HG02852 (cell line): ENCODE measurements around the gene STIMATE.

ENCODE experiments used
- ATAC-seq: cut with Tn5 transposase; IDR thresholded peaks from one replicate; pipeline ENCODE4 v1.9.1; 2021; ENCODE audit warnings: mild to moderate bottlenecking, moderate library complexity; ENCODE audit not compliant: unreplicated experiment

Gene STIMATE

DNA sequence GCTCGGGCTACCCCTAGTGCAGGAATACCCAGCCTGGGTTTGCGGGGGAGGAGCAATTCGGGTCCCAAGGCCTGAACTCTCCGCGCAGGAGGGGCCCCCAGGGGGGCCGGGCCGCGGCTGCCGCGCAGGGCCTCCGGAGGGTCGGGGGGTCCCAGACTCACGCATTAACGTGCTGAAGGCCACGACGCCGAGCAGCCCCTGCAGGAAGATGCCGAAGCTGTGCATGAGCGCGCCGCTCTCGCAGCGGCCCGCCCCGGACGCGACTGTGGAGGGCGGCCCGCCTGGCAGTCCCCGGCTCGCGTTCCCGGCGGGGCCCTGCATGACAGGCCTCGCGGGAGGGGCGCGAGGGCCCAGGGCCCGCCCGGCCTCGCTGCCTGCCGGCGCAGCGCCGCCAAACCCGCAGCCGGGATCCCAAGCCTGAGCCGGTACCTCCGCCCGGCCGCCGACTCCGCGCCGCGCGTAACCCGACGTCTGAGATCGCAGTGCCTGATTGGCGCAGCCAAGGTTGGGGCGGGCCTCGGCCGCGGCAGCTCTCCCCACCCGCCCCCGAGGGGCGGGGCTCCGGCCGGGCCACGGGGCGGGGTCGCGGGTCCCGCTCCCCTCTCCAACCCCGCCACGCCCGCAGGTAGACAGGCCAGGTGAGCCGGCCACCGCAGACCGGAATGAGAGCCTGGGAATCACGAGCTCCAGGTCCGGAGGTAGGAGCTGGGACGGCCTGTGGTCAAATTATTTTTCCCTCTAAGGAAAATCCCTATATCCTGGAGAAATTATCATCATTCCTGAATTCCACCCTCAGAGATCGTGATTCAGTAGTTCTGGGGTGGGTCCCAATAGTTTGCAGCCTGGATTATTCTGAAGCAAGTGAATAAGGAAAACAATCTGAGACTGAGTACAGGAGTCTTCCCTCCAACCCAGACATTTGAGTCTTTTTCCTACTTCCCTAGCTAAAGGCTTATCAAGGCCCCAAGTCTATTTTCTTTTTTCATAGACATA lies at the start of gene STIMATE:
TSS of gene STIMATE (minus strand) at position 419 of the 993 bp plus-strand sequence. CDS start at position 321, 98 bp downstream.
- ATAC-seq, result peak; percentile 92

DNA sequence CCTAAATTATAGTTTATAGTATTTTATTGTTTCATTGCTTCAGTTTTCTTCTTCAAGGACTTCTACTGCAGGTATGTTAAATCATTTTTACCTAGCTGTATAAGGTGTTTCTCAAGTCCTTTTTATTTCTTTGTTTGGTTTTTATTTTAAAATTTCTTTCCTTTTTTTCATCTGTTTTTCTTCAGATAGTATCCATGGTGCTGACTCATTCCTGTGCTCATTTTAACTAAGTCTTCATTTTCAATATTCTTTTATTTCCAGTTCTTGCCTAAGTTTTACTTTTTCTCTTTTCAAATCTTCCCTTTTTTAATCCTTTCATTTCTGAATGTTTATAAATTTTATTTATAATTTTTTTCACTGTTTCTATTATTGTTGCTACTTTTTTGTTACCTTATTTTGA lies 42.3 kb upstream of the STIMATE start:
- ATAC-seq, result no peak

DNA sequence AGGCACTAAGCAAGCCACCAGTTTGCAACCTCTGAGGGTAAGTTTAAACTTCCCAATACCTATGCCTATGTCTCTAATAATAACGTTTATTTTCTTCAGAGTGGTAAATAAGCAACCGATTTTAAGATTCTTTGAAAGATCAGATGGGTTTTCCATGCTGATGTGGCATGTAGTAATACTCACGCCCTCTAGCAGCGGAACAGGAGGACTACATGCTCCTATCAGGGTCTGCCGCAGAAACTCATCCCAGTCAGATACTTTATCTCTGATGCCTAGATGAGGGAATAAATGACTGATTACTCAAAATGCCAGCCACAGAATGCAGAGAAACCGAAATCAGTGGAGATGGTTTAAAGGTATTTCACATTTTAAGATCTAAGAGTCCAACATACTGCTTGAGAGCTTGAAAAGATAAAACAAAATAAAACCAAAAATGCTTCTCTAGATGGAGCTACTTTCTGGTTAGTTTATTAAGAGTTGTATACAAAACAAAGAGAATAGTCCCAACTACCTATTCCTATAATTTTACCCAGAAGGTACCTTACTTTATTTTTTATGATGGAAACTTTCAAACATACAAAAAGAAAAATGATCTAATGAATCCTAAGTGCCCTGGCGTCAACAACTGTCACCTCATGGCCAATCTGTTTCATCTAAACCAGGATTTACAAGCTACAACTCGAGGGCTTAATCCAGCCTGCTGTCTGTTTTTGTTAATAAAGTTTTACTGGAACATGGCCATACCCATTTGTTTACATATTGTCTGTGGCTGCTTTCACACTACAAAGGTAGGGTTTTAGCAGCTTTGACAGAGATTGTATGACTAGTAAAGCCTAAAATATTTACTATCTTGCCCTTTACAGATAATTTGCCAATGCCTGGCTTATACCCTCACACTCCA lies 37.5 kb upstream of the STIMATE start:
- no peak for ATAC-seq

DNA sequence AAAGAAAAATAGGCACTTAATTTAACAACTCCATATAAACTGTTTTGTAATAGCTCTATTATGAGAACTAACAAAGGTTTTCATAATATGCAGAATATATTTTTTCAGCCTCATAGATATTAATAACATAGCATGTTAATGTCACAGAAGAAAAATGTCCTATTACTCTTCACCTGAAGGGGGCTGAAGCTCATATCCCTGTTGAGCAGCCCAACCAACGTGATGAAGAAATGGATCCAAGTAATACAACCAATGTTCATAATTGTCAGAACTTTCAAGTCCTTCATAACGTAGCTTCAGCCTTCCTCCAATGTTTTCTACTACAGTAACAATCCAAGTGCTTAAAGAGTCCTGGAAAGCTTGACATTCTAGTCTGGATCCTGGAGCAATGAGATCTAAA lies 34.5 kb upstream of the STIMATE start:
- ATAC-seq, result no peak

DNA sequence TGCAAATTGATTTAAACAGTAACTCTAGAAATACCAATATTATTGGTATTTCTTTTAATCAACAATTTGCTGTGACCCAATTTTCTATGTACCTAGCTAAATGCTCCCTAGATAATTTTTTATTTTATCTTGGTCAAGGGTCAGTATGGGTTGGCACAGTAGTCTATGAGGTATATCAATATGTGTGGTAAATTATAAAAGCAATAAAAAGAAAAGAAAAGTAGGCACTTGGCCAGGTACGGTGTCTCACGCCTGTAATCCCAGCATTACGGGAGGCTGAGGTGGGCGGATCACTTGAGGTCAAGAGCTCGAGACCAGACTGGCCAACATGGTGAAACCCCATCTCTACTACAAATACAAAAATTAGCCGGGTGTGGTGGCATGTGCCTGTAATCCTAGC lies 34.0 kb upstream of the STIMATE start:
- ATAC-seq, result no peak

DNA sequence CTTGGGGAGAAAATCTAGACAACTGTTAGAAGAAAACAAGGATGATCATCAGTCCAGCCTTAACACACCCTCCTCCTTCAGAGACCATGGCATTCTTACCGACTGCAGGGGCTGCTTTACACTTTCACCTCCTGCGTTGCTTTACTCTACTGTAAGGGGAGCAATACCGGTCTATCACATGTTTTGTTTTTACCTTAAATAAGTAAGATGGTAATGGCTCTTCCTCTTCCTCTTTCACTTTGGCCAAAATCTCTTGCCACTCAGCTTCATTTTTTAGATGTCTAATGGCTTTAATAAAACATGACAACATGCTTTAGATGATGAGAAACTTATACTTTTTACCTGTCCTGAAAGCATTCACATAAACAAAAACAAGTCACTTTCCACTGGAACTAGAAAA lies 33.4 kb upstream of the STIMATE start:
- no peak for ATAC-seq

DNA sequence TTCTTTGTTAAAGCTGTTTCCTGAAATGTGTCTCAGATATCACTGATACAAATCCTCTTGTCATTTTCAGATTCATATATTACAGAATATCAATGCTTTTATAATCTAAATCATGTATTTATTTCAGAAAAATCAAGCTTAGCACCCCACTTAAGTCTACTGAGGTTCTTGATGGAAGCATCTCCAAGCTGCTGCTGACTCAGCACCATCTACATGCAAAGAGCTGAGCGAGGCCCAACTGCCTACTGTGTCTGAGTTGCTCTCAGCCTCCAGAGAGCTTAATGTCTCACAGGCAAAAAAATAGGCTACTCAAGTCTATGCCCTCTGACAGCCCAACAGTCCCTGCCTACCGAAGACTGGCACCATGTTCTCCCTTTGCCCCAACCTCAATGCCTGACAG lies 29.2 kb upstream of the STIMATE start:
- ATAC-seq, result no peak

DNA sequence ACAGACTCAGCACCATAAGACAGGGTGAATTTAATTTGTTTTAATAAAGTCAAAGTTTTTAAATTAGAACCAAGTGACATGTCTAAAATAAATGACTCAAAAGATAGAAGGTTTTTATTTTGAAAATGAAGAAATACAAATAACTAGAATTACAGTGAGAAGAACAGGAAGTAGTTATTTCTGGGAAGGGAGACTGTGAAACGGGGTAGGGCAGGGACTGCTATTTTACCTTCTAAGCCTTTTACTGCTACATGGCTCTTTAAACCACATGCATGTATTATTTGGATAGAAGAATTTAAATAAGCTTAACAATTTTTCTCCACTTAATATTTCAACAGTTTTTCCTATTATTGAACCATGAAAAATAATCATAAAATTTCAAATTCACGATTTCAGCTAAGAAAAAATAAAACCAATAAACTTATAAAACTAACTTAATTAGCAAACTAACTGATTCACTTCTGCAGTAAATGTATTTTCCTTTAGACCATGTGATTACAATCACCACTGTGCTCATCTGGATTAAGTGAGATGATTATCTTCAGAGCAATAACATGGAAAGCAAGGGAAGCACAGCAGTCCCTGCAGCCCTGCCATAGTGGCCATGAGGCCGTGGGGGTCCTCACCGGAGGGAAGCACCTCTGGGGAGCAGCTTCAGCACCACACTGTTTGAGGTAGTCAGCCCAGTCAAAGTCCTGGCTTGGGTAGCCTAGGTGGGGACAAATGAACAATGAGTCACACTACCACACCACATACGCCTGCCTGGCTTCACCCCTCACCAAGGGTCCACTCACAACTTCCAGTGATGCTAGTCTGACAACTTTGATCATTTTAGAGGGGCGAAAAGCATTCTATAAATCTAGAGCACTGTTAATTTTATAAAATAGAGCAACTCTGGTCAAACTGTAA lies 28.3 kb upstream of the STIMATE start:
- no peak for ATAC-seq

DNA sequence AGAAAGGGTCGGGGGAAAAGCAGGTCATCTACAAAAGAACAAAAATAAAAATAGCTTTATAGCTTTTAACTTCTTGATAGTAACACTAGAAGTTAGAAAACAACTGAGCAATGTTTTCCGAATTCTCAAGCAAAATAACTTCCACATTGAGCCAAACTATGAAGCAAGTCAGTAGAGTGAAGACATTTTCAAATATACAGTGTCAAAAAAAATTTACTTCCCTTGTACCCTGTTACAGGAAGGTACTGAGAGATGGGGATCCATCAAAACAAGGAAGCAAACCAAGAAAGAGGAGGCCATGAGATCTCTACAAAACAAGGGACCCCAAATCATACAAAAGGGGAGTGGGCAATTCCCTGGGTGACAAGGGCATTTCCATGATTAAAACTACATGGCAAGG lies 26.6 kb upstream of the STIMATE start:
- ATAC-seq, result no peak

DNA sequence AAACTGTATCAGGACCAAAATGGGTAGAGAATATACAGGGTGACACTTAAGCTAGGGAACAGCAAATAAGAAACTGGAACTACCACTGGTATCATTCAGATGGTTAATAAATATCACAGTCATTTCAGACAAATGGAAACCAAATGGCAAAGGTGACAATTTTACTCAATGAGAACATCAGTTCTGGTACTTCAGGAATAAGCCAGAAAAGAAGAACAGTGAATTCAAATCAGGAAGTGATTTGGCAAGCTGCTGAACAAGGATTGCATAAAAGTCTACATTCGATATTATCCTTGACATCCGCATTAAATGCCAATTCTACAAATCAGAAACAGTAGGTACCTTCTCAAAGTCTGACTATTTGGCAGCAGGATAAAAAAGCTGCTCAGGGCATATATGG lies 23.5 kb upstream of the STIMATE start:
- no peak for ATAC-seq

DNA sequence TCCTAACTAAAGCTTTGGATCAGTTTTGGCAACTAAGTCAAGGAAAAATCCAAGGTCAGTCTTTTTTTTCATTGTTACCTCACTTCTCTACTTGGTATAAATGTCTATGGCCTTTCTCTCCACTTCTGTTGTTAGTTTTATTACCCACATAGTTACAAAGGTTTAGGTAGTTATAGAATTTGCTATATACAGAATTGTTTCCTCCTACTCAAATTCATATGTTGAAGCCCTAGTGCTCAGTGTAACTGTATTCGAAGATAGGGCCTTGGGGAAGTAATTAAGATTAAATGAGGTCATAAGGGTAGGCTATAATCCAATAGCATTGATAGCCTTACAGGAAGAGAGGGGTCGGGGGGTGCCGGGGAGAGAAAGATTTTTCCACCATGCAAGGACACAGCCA lies 19.7 kb upstream of the STIMATE start:
- ATAC-seq, result no peak

DNA sequence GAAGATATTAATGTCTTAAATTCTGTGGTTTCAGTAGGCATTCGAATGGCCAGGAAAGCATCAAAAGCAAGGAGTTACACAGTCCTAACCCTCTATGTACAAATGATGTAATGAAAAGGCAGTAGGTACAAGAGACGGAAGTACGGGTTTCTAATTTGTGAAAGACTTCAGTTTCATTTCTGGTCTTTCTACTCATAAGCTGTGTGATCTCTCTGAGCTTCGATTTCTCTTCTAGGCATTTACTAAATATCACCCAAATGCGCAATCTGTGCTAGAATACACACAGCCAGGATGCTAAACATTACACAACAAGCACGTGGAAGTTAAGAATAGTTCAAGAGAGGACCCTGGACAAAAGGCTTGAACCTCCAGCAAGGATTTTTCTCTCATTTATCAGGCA lies 17.9 kb upstream of the STIMATE start:
- no peak for ATAC-seq

DNA sequence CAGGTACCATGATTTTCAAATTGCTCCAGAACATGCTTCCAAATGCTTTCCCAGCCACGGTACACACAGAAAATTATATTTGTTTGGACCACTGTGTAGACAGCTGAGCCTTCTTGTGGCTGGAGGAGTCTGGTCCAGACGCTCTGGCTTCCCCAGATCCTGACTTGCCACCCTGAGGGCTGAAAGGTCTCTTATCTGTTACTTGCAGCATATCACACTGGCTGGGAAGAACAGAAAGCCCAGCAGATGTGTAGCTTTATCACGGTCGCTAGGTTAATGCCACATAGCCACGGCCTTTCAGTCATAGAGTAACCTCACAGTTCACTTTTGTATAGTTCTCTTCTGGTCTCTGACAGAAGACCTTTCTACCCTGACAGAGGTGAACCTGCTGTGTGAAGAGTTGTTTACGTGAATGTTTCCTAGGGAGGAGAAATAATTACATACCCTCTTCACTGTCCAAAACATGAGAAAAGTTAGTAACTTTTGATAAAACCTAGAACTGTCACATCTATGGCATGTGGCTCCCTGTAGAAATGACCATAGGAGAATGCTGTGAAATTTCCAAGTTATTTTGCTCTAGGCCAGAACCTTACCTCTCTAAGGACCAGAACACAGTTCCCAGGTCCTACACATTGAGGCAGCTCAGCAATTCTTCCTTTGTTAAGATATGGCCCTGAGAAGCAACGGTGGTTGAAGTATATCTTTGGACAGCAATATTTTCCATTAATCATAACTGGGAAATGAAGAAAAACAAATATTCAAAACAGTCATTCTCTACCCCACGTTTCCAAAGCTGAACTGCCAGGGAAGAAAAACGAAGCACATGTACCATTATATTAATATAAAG lies 15.8 kb upstream of the STIMATE start:
- ATAC-seq, result no peak

DNA sequence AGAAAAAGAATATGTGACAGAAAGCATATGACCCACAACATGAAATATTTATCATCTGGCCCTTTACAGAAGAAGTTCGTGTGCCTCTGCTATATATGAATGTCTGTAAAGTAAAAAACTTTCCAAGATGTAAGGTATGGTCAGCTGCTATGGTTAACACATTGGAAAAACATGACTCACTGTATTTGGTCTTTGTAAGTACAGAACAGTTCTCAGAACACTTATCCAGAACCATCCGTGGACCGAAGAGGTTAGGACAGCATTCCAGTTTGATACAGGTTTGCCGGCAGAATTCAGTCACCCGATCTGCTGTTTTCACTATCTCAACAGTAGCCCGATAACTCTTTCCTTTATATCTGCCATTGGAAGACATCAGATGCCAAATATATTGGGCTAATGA lies 13.5 kb upstream of the STIMATE start:
- no peak for ATAC-seq

DNA sequence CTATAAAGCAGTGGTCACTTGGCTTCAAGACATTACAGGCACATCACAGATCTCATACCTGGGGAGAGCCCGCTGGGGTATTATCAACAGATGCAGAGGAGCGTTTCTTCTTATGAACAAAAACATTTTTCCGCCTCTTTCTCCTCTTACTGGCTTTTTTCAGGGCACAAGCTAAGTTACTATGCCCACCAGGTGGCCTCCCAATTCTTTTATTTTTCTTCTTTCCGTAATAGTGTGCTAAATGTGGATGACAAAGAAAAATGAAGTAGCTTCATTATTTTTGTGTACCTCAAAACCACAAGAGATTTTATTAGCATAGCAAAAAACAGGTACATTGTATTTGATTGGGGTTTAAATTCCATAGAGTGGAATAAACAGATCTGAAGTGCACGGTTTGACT lies 10.1 kb upstream of the STIMATE start:
- ATAC-seq, result no peak

DNA sequence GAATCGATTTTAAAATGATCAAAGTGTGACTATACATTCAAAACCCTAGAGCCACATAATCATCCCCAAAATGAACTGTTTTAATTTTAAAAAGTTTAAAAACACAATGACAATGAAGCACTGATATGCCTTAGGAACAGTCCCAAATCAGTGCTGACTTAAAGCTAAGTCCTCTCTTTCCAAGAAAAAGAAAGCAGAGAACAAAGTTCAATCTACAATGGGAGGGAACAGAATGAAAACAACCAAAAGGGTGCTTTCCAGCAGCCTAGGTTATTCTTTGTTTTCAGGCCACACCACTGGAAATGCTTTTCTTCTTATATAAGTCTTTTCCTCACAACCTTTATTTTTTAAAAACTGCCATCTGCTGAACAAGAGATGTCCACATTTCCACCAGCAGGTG lies 7.2 kb upstream of the STIMATE start:
- no peak for ATAC-seq

DNA sequence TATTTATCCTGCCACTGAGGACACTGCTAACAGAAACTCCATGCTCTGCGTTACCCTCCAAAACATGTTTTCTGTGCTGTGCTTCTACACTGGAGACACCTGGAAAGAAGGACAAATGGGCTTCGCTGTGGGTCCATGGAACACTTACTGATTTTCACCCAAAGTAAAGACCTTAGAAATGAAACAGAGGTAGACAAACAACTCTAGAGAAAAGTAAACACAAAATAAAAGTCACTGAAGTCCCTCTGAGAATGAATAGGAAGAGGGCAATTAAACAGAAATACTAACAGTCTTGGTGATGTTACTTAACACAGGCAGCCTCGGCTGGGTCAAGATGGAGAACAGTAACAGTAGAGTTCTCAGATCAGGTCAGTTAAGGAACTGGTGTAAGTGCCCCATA lies 6.7 kb upstream of the STIMATE start:
- ATAC-seq, result no peak

DNA sequence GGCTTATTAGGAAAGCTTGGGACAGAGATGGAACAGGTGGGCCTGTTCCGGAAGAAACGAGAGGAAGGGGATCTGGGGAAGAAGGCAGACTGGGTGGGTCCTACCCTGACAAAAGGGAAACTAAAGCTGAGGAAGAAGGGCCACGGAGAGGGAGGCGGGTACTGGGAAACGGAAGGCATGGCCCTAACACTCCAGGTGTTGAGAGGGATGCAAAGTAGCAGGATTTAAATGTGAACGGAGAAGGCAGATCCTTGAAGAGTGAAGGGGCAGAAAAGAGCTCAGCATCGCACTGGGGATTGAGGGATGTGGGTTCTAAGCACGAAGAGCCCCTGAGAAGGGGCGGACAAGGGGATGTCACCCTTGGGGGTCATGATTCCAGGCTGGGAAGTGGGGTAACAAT lies 735 bp downstream of the STIMATE start:
- no peak for ATAC-seq

DNA sequence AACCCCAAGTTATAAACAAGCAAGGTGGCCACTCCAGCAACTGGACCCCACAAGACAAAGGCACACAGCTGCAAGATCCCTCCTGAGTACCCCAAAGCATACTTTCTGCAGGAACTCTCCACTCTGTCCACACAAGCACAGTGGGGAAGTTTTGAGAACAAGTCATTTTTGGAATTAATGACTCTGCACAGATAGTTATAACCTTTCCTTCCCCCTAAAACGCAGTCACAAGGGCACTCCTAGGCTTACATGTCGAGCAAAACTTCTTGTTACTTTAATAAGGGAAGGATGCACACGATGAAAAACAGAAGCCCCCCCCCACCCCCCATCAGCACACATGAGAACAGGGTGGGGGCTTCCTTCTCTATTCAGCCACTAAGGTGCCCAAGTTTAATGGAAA lies 1.2 kb downstream of the STIMATE start:
- ATAC-seq, result no peak

DNA sequence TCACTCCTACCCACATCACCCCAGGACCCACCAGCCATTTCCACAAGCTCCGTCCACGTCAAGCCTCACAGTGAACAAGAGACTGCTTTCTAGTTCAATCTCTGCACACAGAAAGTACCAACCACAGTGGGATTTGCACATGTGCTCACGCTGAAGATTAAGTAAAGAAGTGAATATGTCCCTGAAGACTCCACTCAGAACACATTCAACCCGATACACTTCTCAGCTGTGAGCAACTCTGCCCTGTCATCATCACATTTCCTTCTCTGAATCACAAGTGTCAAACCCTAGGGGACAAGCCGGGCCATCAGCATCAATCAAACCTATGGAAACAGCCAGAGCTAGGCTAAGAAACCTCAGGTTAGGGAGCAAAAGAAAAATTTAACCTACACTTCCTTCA lies 1.9 kb downstream of the STIMATE start:
- ATAC-seq, result no peak
